RWPE2 (cell line): ENCODE results near the gene YWHAG.

ENCODE experiments used
- ATAC-seq: fragments of 200-7000 bp; cut with Tn5 transposase; 3 replicates; pipeline ENCODE4 v1.9.1; 2021; ENCODE audit warnings: low read depth
- DNase-seq: peaks from one replicate; pipeline ENCODE4 v3.0.0-alpha.2; 2020; ENCODE audit warnings: low spot score
- H3K27ac ChIP-seq: fragments of 450-650 bp; 2 replicates; pipeline ENCODE4 v1.5.1; 2017; ENCODE audit warnings: mild to moderate bottlenecking; ENCODE audit not compliant: poor library complexity, severe bottlenecking
- H3K27me3 ChIP-seq: fragments of 250-450 bp; sonication (Bioruptor Pico); 2 replicates; pipeline ENCODE4 v1.5.1; 2021; ENCODE audit warnings: mild to moderate bottlenecking, moderate library complexity; ENCODE audit not compliant: insufficient read depth, poor library complexity, severe bottlenecking
- H3K36me3 ChIP-seq: fragments of 250-450 bp; sonication (Bioruptor Pico); 2 replicates; pipeline ENCODE4 v1.5.1; 2020; ENCODE audit warnings: low read depth, mild to moderate bottlenecking, moderate library complexity
- H3K4me1 ChIP-seq: fragments of 250-450 bp; sonication (Bioruptor Pico); 2 replicates; pipeline ENCODE4 v1.5.1; 2021; ENCODE audit warnings: mild to moderate bottlenecking, moderate library complexity; ENCODE audit not compliant: insufficient read depth, poor library complexity, severe bottlenecking
- H3K4me3 ChIP-seq: fragments of 250-450 bp; sonication (Bioruptor Pico); 2 replicates; pipeline ENCODE4 v1.5.1; 2021; ENCODE audit warnings: mild to moderate bottlenecking, moderate library complexity; ENCODE audit not compliant: severe bottlenecking
- H3K9me3 ChIP-seq: fragments of 250-450 bp; sonication (Bioruptor Pico); 2 replicates; pipeline ENCODE4 v1.5.1; 2021; ENCODE audit warnings: mild to moderate bottlenecking, moderate library complexity; ENCODE audit not compliant: severe bottlenecking
- TF ChIP-seq, protein P1 (sequence below): fragments of 450-650 bp; IDR thresholded peaks from one replicate; pipeline ENCODE4 v1.5.1; 2017; ENCODE audit warnings: mild to moderate bottlenecking, moderate library complexity; ENCODE audit not compliant: poor library complexity, severe bottlenecking

YWHAG gene

DNA sequence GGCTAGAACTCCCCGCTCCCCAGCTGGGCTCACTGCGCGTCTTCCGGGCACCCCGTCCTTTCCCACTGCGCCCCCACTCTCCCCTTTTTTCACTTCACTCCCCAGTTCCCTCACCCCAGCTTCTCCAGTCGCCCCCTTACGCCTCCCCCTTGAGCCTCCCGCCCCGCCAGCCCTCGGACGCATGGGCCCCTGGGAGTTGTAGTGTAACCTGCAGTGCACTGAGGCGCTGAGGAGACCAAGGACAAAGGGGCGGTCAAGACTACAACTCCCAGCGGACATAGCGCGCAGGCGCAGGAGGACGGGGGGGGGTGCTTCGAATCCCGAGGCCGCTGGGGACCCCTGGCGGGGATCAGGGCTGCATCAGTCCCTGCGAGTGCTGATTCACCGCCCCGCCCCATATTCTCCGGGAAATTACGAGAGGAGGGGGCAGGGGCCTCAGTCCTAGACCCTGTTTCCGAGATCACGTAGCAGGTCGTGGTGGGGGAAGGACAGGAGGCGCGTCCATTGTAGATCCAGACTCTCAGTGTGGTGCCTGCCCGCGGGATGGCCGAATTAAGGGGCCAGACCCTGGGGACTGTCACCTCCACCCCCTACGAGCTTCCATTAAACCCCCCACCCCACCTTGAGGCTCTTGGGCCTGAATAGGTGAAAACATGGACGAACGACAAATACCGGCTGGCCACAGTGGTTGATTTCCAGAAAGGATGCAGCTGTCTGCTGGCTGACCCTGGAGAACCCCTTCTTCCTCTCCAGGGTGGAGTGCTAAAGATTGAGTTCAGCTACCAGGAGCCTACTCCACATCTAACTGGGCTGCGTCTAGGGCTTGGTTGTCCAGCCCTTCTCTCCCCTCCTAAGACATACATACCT is 553 bp upstream of the YWHAG start:
- peak overlapping the region; percentile 76 for H3K4me3 ChIP-seq
- H3K36me3 ChIP-seq, result peaks cover 37% of the 10 kb centered on the region
- H3K27ac ChIP-seq, result peak overlapping the region; percentile 84
- H3K27me3 ChIP-seq, result no peaks in the 10 kb centered on the region
- H3K4me1 ChIP-seq, result peaks cover 39% of the 10 kb centered on the region
- peak; percentile 97 for DNase-seq
- TF ChIP-seq, protein P1, sequence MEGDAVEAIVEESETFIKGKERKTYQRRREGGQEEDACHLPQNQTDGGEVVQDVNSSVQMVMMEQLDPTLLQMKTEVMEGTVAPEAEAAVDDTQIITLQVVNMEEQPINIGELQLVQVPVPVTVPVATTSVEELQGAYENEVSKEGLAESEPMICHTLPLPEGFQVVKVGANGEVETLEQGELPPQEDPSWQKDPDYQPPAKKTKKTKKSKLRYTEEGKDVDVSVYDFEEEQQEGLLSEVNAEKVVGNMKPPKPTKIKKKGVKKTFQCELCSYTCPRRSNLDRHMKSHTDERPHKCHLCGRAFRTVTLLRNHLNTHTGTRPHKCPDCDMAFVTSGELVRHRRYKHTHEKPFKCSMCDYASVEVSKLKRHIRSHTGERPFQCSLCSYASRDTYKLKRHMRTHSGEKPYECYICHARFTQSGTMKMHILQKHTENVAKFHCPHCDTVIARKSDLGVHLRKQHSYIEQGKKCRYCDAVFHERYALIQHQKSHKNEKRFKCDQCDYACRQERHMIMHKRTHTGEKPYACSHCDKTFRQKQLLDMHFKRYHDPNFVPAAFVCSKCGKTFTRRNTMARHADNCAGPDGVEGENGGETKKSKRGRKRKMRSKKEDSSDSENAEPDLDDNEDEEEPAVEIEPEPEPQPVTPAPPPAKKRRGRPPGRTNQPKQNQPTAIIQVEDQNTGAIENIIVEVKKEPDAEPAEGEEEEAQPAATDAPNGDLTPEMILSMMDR, result peak; percentile 90
- H3K9me3 ChIP-seq, result no peaks in the 10 kb centered on the region
- ATAC-seq, result peak; percentile 93

DNA sequence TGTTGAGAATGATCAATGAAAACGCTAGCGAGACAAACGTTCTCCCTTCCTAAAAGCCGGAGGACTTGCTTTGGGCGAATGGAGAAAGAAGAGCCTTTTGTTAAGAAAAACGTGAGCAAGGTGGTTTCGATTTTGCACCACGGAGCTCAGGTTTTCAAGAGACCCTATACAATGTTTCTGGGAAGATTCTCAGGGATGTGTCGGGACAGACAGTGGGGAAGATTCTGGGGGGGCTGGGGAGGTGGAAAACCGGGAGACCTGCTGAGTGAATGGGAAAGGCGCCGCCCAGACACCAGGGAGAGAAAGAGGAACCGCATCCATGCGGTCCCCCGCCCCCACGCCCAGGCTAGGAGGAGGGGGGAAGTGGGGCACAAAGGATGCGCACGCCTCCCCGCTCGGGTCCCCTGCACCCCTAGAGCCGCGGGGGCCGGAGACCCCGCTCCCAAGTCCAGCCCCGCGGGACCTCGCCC is 745 bp downstream of the YWHAG start:
- Histone ChIP-seq H3K9me3 (no peaks in the 10 kb centered on the region), H3K4me1 (peaks cover 36% of the 10 kb centered on the region), H3K36me3 (peaks cover 50% of the 10 kb centered on the region), H3K27me3 (no peaks in the 10 kb centered on the region), H3K27ac (peak overlapping the region; percentile 84), H3K4me3 (peak overlapping the region; percentile 76)
- TF ChIP-seq, protein P1, result no peak
- DNase-seq (no peak), ATAC-seq (peak; percentile 6; the same call in 2 of the 3 replicates)

DNA sequence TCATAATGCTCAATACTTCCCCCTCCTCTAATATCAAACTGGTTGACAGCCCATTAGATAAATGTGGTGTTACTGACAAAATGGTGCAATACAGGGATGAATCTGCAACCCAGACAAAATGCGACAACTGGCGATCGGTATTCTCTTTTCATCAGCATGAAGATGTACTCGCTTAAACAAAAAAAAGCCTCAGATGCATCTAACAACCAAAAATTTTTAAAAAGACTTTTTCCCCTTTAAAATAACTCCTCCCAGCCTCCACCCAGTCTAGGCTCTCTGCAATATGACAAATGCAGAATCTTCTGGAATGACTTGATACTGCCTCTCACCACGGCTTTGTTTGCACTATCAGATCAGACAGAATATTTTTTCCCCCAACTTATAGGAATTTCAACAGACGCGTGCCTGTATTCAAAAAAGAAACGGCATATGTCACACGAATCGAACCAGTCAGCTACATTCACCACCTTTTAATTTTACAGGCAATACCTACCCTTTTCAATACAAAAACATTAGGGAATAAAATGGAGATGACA is 1.2 kb downstream of the YWHAG start:
- no peaks in the 10 kb centered on the region for H3K27me3 ChIP-seq
- H3K27ac ChIP-seq, result peak overlapping the region; percentile 84
- TF ChIP-seq, protein P1, result no peak
- ATAC-seq (no peak), DNase-seq (no peak)
- peaks cover 55% of the 10 kb centered on the region for H3K36me3 ChIP-seq
- H3K4me3 ChIP-seq, result peak overlapping the region; percentile 76
- peaks cover 36% of the 10 kb centered on the region for H3K4me1 ChIP-seq
- H3K9me3 ChIP-seq, result no peaks in the 10 kb centered on the region

DNA sequence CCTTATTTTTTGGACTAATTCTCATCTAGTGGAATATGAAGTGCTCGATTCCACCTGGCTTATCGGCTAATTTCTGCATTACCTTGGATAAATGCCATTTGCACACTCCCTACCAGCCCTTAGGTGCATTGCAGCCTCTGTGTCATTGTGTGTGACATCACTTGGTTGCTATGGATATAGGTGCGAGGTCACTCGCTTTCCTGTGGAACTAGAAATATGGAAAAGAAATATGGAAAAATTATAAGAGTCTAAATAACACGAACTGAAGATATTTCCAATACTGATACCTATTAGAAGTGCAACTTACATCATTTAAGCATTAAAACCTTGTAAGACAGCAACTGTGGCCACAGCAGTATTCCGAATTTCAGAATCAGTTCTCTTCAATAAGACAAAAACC is 2.0 kb downstream of the YWHAG start:
- TF ChIP-seq, protein P1, result no peak
- Histone ChIP-seq H3K36me3 (peaks cover 61% of the 10 kb centered on the region), H3K9me3 (no peaks in the 10 kb centered on the region), H3K27me3 (no peaks in the 10 kb centered on the region), H3K4me3 (peak overlapping the region; percentile 76), H3K4me1 (peaks cover 36% of the 10 kb centered on the region), H3K27ac (peak overlapping the region; percentile 84)
- DNase-seq (no peak), ATAC-seq (no peak)
